ENCODE data around the gene LEPROT.

LEPROT gene

GRCh38 chr1:65409314-65409713 lies 11.2 kb upstream of the LEPROT start:
- no peak for TF ChIP-seq FOXP2 (optimal IDR thresholded peaks at IDR 0.05; ENCODE audit: borderline replicate concordance, extremely low read depth, extremely low read length, insufficient read depth)
- TF ChIP-seq, protein P1, sequence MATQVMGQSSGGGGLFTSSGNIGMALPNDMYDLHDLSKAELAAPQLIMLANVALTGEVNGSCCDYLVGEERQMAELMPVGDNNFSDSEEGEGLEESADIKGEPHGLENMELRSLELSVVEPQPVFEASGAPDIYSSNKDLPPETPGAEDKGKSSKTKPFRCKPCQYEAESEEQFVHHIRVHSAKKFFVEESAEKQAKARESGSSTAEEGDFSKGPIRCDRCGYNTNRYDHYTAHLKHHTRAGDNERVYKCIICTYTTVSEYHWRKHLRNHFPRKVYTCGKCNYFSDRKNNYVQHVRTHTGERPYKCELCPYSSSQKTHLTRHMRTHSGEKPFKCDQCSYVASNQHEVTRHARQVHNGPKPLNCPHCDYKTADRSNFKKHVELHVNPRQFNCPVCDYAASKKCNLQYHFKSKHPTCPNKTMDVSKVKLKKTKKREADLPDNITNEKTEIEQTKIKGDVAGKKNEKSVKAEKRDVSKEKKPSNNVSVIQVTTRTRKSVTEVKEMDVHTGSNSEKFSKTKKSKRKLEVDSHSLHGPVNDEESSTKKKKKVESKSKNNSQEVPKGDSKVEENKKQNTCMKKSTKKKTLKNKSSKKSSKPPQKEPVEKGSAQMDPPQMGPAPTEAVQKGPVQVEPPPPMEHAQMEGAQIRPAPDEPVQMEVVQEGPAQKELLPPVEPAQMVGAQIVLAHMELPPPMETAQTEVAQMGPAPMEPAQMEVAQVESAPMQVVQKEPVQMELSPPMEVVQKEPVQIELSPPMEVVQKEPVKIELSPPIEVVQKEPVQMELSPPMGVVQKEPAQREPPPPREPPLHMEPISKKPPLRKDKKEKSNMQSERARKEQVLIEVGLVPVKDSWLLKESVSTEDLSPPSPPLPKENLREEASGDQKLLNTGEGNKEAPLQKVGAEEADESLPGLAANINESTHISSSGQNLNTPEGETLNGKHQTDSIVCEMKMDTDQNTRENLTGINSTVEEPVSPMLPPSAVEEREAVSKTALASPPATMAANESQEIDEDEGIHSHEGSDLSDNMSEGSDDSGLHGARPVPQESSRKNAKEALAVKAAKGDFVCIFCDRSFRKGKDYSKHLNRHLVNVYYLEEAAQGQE (IDR thresholded peaks at IDR 0.05; ENCODE audit: insufficient read depth in 1 of 2, low read depth in 2 of 2, low read length in 2 of 2), result no peak
- no peak for TF ChIP-seq POLR2AphosphoS5 (IDR thresholded peaks at IDR 0.05; ENCODE audit: low read depth, low read length)
- TF ChIP-seq SIN3A (IDR thresholded peaks at IDR 0.05; ENCODE audit: borderline replicate concordance, insufficient read depth, low read length), result no peak
- TF ChIP-seq TAF1 (IDR thresholded peaks at IDR 0.05; ENCODE audit: borderline replicate concordance, insufficient read depth, low read length), result no peak

DNA sequence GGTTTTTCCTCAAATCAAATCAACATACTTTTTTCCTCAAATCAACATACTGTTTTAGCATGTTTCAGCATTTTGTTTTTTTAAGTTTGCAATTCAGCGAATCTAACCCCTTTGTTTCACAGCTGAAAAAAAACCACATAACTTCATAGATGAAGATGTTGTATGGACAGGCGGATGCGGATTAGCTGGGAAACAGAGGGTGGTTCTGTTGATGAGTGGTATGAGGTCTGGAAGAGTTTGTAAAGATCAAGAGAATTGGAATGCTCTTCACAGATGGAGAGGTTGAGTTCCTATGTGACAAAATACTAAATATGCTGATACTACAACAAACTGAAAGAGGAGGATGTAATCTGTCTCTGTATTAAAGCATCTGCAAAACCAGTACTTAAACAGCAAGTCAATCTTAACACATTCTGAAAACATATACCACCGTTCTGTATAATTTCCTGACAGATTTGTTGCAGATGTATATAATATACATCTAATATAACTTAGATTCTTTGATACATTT lies 10.6 kb upstream of the LEPROT start:
- TF ChIP-seq SIN3A (IDR thresholded peaks at IDR 0.05; ENCODE audit: borderline replicate concordance, insufficient read depth, low read length) (no peak), POLR2AphosphoS5 (IDR thresholded peaks at IDR 0.05; ENCODE audit: low read depth, low read length) (no peak), FOXP2 (optimal IDR thresholded peaks at IDR 0.05; ENCODE audit: borderline replicate concordance, extremely low read depth, extremely low read length, insufficient read depth) (no peak), TAF1 (IDR thresholded peaks at IDR 0.05; ENCODE audit: borderline replicate concordance, insufficient read depth, low read length) (no peak)
- TF ChIP-seq, protein P1 (IDR thresholded peaks at IDR 0.05; ENCODE audit: insufficient read depth in 1 of 2, low read depth in 2 of 2, low read length in 2 of 2), result no peak

DNA sequence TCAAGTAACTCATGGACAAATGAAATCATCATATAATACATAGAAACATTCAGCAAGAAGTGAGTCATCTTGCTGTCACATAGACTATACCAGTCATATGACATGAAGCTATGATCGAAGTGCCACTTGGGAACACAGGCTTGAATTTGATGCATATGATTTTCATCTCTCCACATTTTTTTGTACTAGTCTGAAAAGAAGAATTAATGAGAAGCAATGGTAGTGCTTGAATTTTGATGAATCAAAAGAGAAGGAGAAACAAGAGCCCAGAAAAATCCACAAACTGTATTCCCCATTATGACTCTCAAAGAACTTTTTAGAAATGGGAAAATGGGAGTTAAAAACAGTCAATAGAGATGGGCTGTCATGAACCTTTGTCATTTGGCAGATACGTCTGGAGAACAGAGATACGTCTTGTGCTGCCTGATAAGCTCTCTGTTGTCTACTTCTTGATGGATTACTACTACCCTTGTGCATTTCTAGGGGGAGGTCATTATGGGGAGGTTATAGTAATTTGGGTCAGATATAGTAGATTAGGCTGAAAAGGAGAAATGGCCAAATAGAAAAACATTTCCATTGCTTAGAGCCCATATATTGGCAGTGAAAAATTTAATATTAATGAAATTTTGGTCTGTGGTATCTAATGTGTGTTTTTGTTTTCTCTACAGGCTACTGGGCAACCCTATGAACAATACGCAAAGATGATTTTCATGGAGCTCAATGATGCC lies 8.0 kb upstream of the LEPROT start:
- TF ChIP-seq SIN3A (IDR thresholded peaks at IDR 0.05; ENCODE audit: borderline replicate concordance, insufficient read depth, low read length) (no peak), TAF1 (IDR thresholded peaks at IDR 0.05; ENCODE audit: borderline replicate concordance, insufficient read depth, low read length) (no peak), POLR2AphosphoS5 (IDR thresholded peaks at IDR 0.05; ENCODE audit: low read depth, low read length) (no peak), FOXP2 (optimal IDR thresholded peaks at IDR 0.05; ENCODE audit: borderline replicate concordance, extremely low read depth, extremely low read length, insufficient read depth) (no peak)
- TF ChIP-seq, protein P1 (IDR thresholded peaks at IDR 0.05; ENCODE audit: insufficient read depth in 1 of 2, low read depth in 2 of 2, low read length in 2 of 2), result no peak

- TF ChIP-seq SIN3A (IDR thresholded peaks at IDR 0.05; ENCODE audit: borderline replicate concordance, insufficient read depth, low read length), result no peak
- TF ChIP-seq POLR2AphosphoS5 (IDR thresholded peaks at IDR 0.05; ENCODE audit: low read depth, low read length), result no peak
- TF ChIP-seq FOXP2 (optimal IDR thresholded peaks at IDR 0.05; ENCODE audit: borderline replicate concordance, extremely low read depth, extremely low read length, insufficient read depth), result no peak
- no peak for TF ChIP-seq TAF1 (IDR thresholded peaks at IDR 0.05; ENCODE audit: borderline replicate concordance, insufficient read depth, low read length)
Observed at GRCh38 chr1:65412984-65413375, 7.5 kb upstream of the LEPROT start.

DNA sequence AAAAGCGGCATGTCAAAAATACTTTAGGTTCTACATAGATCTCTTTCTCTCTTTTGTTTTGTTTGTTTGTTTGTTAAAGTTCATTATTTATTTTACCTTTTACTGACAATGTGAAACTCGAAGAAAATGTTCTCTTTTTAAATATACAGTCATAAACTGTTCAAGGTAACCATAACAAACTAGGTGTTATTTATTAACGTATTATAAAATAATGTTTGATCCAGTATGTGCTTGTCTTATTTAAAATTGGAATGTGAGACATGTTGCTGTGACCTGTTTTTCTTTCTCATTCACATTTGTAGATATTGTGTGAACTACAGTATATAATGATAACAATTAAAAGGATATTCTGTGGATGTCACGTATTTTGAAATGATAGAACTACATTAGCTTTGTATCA lies 5.9 kb upstream of the LEPROT start:
- TF ChIP-seq TAF1 (IDR thresholded peaks at IDR 0.05; ENCODE audit: borderline replicate concordance, insufficient read depth, low read length) (no peak), POLR2AphosphoS5 (IDR thresholded peaks at IDR 0.05; ENCODE audit: low read depth, low read length) (no peak), SIN3A (IDR thresholded peaks at IDR 0.05; ENCODE audit: borderline replicate concordance, insufficient read depth, low read length) (no peak), FOXP2 (optimal IDR thresholded peaks at IDR 0.05; ENCODE audit: borderline replicate concordance, extremely low read depth, extremely low read length, insufficient read depth) (no peak)
- TF ChIP-seq, protein P1 (IDR thresholded peaks at IDR 0.05; ENCODE audit: insufficient read depth in 1 of 2, low read depth in 2 of 2, low read length in 2 of 2), result no peak

Measured in PFSK-1 (cell line).